IMR-90 (cell line): Measurements from ENCODE around the gene SYT17. TPM values are rescaled to one million over a fixed set of nuclear protein-coding genes. Genes with fewer than 3 reads are reported as not detected.

Experiments used
- ATAC-seq: fragments of 200-7000 bp; cut with Tn5 transposase; 2 replicates; pipeline ENCODE4 v1.9.1; 2020; ENCODE audit warnings: low read depth, mild to moderate bottlenecking, moderate library complexity
- BruUV-seq: library from RNA; stranded (reverse); fragments of 400-500 nt; replicated peaks from 2 replicates; lab custom pipeline; 2021; lab: Mats Ljungman, UMichigan
- CTCF ChIA-PET: fragments of 300-600 bp; formaldehyde crosslinking; extraction: SDS; loops from one replicate; lab custom pipeline; 2021; ENCODE audit warnings: antibody characterized with exemption; lab: Yijun Ruan, JAX
- POLR2A ChIA-PET: fragments of 300-600 bp; sonication (Branson Sonifier 250); formaldehyde crosslinking; loops from one replicate; lab custom pipeline; 2022; ENCODE audit warnings: antibody characterized with exemption; ENCODE audit not compliant: unreplicated experiment; lab: Charles Lee
- DNase-seq: peaks from one replicate; pipeline ENCODE4 v3.0.0; 2013
- H2AFZ ChIP-seq: replicated peaks from 2 replicates; pipeline ENCODE3; 2013; ENCODE audit warnings: low read length, mild to moderate bottlenecking; ENCODE audit not compliant: poor library complexity
- H2AK5ac ChIP-seq: 2 replicates; pipeline ENCODE4 v1.6.1; 2013; ENCODE audit warnings: low read depth, low read length, inconsistent platforms
- H2AK9ac ChIP-seq: replicated peaks from 2 replicates; pipeline ENCODE3; 2013; ENCODE audit warnings: mild to moderate bottlenecking, low read depth, low read length, moderate library complexity; ENCODE audit not compliant: poor library complexity
- H2BK120ac ChIP-seq: 2 replicates; pipeline ENCODE4 v1.6.1; 2013; ENCODE audit warnings: low read depth, low read length, inconsistent platforms
- H2BK15ac ChIP-seq: 3 replicates; pipeline ENCODE4 v1.6.1; 2013; ENCODE audit warnings: low read depth, low read length, inconsistent platforms
- H2BK20ac ChIP-seq: 2 replicates; pipeline ENCODE4 v1.6.1; 2013; ENCODE audit warnings: low read depth, mild to moderate bottlenecking, inconsistent platforms, low read length, moderate library complexity
- H2BK5ac ChIP-seq: 2 replicates; pipeline ENCODE4 v1.6.1; 2013; ENCODE audit warnings: mild to moderate bottlenecking, low read depth, low read length, inconsistent platforms; ENCODE audit not compliant: poor library complexity, severe bottlenecking
- H3K14ac ChIP-seq: replicated peaks from 2 replicates; pipeline ENCODE4 v1.6.1; 2013; ENCODE audit warnings: low read depth, low read length, inconsistent platforms
- H3K18ac ChIP-seq: 2 replicates; pipeline ENCODE4 v1.6.1; 2013; ENCODE audit warnings: low read depth, low read length, control low read depth
- H3K23ac ChIP-seq: 2 replicates; pipeline ENCODE4 v1.6.1; 2013; ENCODE audit warnings: low read depth, low read length, inconsistent platforms
- H3K27ac ChIP-seq: 2 replicates; pipeline ENCODE4 v1.5.1; 2013; ENCODE audit warnings: mild to moderate bottlenecking, control low read depth, low read length; ENCODE audit not compliant: insufficient read depth
- H3K27me3 ChIP-seq: 2 replicates; pipeline ENCODE4 v1.6.1; 2013; ENCODE audit warnings: low read length; ENCODE audit not compliant: control insufficient read depth, insufficient read depth
- H3K36me3 ChIP-seq: 2 replicates; pipeline ENCODE4 v1.6.1; 2013; ENCODE audit warnings: low read length, mixed read lengths; ENCODE audit not compliant: control insufficient read depth, insufficient read depth
- H3K4ac ChIP-seq: 2 replicates; pipeline ENCODE4 v1.6.1; 2013; ENCODE audit warnings: low read depth, low read length, inconsistent platforms
- H3K4me1 ChIP-seq: 2 replicates; pipeline ENCODE4 v1.6.1; 2013; ENCODE audit warnings: low read length, mixed read lengths; ENCODE audit not compliant: control insufficient read depth, insufficient read depth
- H3K4me2 ChIP-seq: 2 replicates; pipeline ENCODE4 v1.6.1; 2013; ENCODE audit warnings: low read depth, mild to moderate bottlenecking, control low read depth, low read length, moderate library complexity
- H3K4me3 ChIP-seq: 2 replicates; pipeline ENCODE4 v1.5.1; 2013; ENCODE audit warnings: low read depth, mild to moderate bottlenecking, control low read depth, low read length, moderate library complexity; ENCODE audit not compliant: insufficient read depth
- H3K56ac ChIP-seq: 2 replicates; pipeline ENCODE4 v1.6.1; 2013; ENCODE audit warnings: low read length, inconsistent platforms; ENCODE audit not compliant: insufficient read depth; ENCODE audit errors: extremely low read depth
- H3K79me1 ChIP-seq, 2 experiments: 2 replicates each; pipeline ENCODE4 v1.6.1; 2013; ENCODE audit warnings: low read length in 2 of 2, inconsistent platforms in 1 of 2, low read depth in 1 of 2
- H3K9ac ChIP-seq: 2 replicates; pipeline ENCODE4 v1.6.1; 2013; ENCODE audit warnings: low read depth, low read length, control low read depth
- H3K9me1 ChIP-seq: 2 replicates; pipeline ENCODE4 v1.6.1; 2013; ENCODE audit warnings: low read length, inconsistent platforms; ENCODE audit not compliant: insufficient read depth
- H3K9me3 ChIP-seq: 2 replicates; pipeline ENCODE4 v1.6.1; 2013; ENCODE audit warnings: low read length; ENCODE audit not compliant: control insufficient read depth, insufficient read depth
- H4K20me1 ChIP-seq: 2 replicates; pipeline ENCODE4 v1.6.1; 2013; ENCODE audit warnings: low read length, inconsistent platforms; ENCODE audit not compliant: insufficient read depth
- H4K5ac ChIP-seq: 2 replicates; pipeline ENCODE4 v1.6.1; 2013; ENCODE audit warnings: mild to moderate bottlenecking, low read depth, low read length, control low read depth
- H4K8ac ChIP-seq, 2 experiments: 2 replicates each; pipeline ENCODE4 v1.6.1; 2013; ENCODE audit warnings: low read depth in 2 of 2, low read length in 2 of 2, control low read depth in 1 of 2, inconsistent platforms in 1 of 2
- H4K91ac ChIP-seq: 2 replicates; pipeline ENCODE4 v1.6.1; 2013; ENCODE audit warnings: low read depth, low read length, inconsistent platforms; ENCODE audit not compliant: insufficient read depth
- CEBPB ChIP-seq: IDR thresholded peaks from 2 replicates; pipeline ENCODE4 v1.6.1; 2012; ENCODE audit warnings: low read depth, low read length, improper control_type of control experiment
- CHD1 ChIP-seq: IDR thresholded peaks from 2 replicates; pipeline ENCODE4 v1.6.1; 2012; ENCODE audit warnings: low read depth, low read length, improper control_type of control experiment
- MAZ ChIP-seq: IDR thresholded peaks from 2 replicates; pipeline ENCODE4 v1.6.1; 2012; ENCODE audit warnings: low read depth, mild to moderate bottlenecking, low read length, improper control_type of control experiment, moderate library complexity, borderline replicate concordance
- POLR2A ChIP-seq: IDR thresholded peaks from 2 replicates; pipeline ENCODE4 v1.6.1; 2012; ENCODE audit warnings: mild to moderate bottlenecking, low read depth, low read length
- RAD21 ChIP-seq: IDR thresholded peaks from 2 replicates; pipeline ENCODE4 v1.6.1; 2012; ENCODE audit warnings: low read length, improper control_type of control experiment
- RCOR1 ChIP-seq: IDR thresholded peaks from 2 replicates; pipeline ENCODE4 v1.6.1; 2012; ENCODE audit warnings: mild to moderate bottlenecking, low read length, improper control_type of control experiment; ENCODE audit not compliant: insufficient replicate concordance
- RFX5 ChIP-seq: IDR thresholded peaks from 2 replicates; pipeline ENCODE4 v1.8.0; 2012; ENCODE audit warnings: low read depth, mild to moderate bottlenecking, low read length, moderate library complexity
- SMC3 ChIP-seq: fragments of 150-350 bp; IDR thresholded peaks from 2 replicates; pipeline ENCODE4 v1.6.1; 2016; ENCODE audit warnings: low read depth, mild to moderate bottlenecking, antibody characterized with exemption, low read length, moderate library complexity
- WGBS, 2 experiments: methylation state at CpG; one replicate each; pipeline versions ENCODE4 v1.1.5 to v1.1.7; 2013; ENCODE audit warnings: missing lambda C conversion rate in 2 of 2; ENCODE audit not compliant: insufficient read length in 1 of 2; ENCODE audit errors: extremely low coverage in 2 of 2; 5-methylcytosine and 5-hydroxymethylcytosine counted together
- dilution Hi-C: fragments of 300-500 bp; cut with HindIII; formaldehyde crosslinking; loops from one replicate; pipeline ENCODE4 v1.14.3; 2018; ENCODE audit warnings: low sequenced_read_pairs; ENCODE audit not compliant: unreplicated experiment
- in situ Hi-C: fragments of 300-500 bp; cut with MboI; formaldehyde crosslinking; loops from 3 replicates; pipeline ENCODE4 v1.14.3; 2019; ENCODE audit warnings: low sequenced_read_pairs, inconsistent platforms, mixed read lengths
- intact Hi-C: fragments of 100-400 bp; cut with micrococcal nuclease; formaldehyde crosslinking; loops from 2 replicates; pipeline ENCODE4 v1.10.0; 2022
- polyA plus RNA-seq, 3 experiments: library from polyadenylated mRNA; depleted of rRNA; stranded (reverse); fragments of >200 nt; gene quantifications; 2 replicates each; pipeline ENCODE4 v1.2.3, GENCODE V29; 2012; ENCODE audit warnings: low replicate concordance in 1 of 3
- total RNA-seq: library from RNA; depleted of rRNA; stranded (reverse); fragments of >200 nt; gene quantifications from 2 replicates; pipeline ENCODE4 v1.2.3, GENCODE V29; 2012

Gene SYT17
- total and polyA plus RNA-seq, 2 of the 4 experiments (the other 2 are of a cell fraction), result not detected

DNA sequence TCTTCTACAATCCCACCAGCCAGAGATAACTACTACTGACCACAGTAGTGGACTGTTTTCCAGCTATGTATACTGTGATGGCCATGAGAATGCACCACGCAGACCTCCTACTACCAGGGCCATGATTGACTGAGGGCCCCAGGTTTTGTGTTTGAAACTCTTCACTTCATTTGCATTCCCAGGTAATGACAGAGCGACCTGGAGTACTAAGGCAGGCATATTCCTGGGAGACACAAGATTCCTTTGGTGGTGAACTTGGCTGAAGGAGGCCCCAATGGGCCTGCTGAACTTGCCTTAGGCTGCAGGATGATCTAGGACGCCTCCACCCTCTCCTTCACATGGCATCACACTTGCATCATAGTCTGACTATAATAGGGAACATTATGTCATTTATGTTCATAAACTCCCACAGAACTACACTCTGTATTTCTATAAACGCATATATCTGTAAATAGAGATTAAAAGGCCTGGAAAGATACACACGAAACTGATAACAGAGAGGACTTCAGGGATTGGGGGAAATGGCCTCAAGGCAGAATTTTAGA, 147.9 kb downstream of the SYT17 start:
- in situ Hi-C loops, result no loop called here
- no peak overlapping the region for H3K14ac ChIP-seq

More for the DNA sequence above, 147.9 kb downstream of the SYT17 start:
- no peak overlapping the region for H2AFZ ChIP-seq
- no peak overlapping the region for H4K91ac ChIP-seq
- no peak overlapping the region for H2BK15ac ChIP-seq
- no peak overlapping the region for H4K5ac ChIP-seq
- H2AK9ac ChIP-seq, result no peak overlapping the region
- H3K18ac ChIP-seq, result no peak overlapping the region
- no peak overlapping the region for H3K56ac ChIP-seq
- H3K4me3 ChIP-seq, result no peak overlapping the region
- DNase-seq (no peak), ATAC-seq (no peak)
- H4K8ac ChIP-seq, result no peak overlapping the region
- TF ChIP-seq RCOR1 (no peak), RFX5 (no peak), CEBPB (no peak), POLR2A (no peak), RAD21 (no peak), SMC3 (no peak), MAZ (no peak), CHD1 (no peak)
- no peak overlapping the region for H3K4me2 ChIP-seq
- no peak overlapping the region for H3K4ac ChIP-seq
- H3K79me1 ChIP-seq, result no peaks in the 10 kb centered on the region
- H2BK5ac ChIP-seq, result no peak overlapping the region
- H2AK5ac ChIP-seq, result no peak overlapping the region
- CTCF ChIA-PET, result interaction anchor here (0.6 kb wide), 1 partner anchor 231 kb away, joined by 4 read pairs; no protein-coding TSS in a partner anchor
- no peak overlapping the region for H3K9ac ChIP-seq
- intact Hi-C loops, result no loop called here
- no peak overlapping the region for H3K27ac ChIP-seq
- WGBS, 2 experiments, result no CpG with 5 or more reads among the region's 5 CpGs
- H4K20me1 ChIP-seq, result no peaks in the 10 kb centered on the region
- POLR2A ChIA-PET, result no interaction called here
- no peak overlapping the region for H2BK120ac ChIP-seq
- H3K36me3 ChIP-seq, result no peaks in the 10 kb centered on the region
- dilution Hi-C loops, result no loop called here
- H3K9me3 ChIP-seq, result no peaks in the 10 kb centered on the region
- H3K4me1 ChIP-seq, result no peaks in the 10 kb centered on the region
- H3K27me3 ChIP-seq, result no peaks in the 10 kb centered on the region
- H3K23ac ChIP-seq, result no peak overlapping the region
- H2BK20ac ChIP-seq, result no peak overlapping the region
- no TSS peak for BruUV-seq
- H3K9me1 ChIP-seq, result no peaks in the 10 kb centered on the region
